HEK293 (cell line): ENCODE results near the gene PDIA4.

Source experiments
- CTCF ChIA-PET: fragments of 350-600 bp; formaldehyde crosslinking; extraction: SDS; loops from one replicate; lab custom pipeline; 2021; ENCODE audit warnings: antibody characterized with exemption; lab: Yijun Ruan, JAX
- POLR2A ChIA-PET: fragments of 300-600 bp; formaldehyde crosslinking; extraction: SDS; loops from one replicate; lab custom pipeline; 2020; ENCODE audit warnings: antibody characterized with exemption, inconsistent platforms; lab: Yijun Ruan, JAX
- H3K27ac ChIP-seq: fragments of 200-500 bp; sonication (Bioruptor generic); 2 replicates; pipeline ENCODE4 v1.5.1; 2014; ENCODE audit warnings: low read depth, low read length, control low read depth, inconsistent platforms; ENCODE audit errors: extremely low read depth
- H3K36me3 ChIP-seq, 2 experiments: fragments of 200-500 bp in 1 of 2; sonication (Bioruptor generic) in 1 of 2; 1 replicate in 1 of 2; 2 replicates in 1 of 2; pipeline ENCODE4 v1.5.1; 2014 to 2017; ENCODE audit warnings: inconsistent platforms in 2 of 2, low read length in 2 of 2; ENCODE audit not compliant: control insufficient read depth in 2 of 2, insufficient read depth in 1 of 2
- H3K4me1 ChIP-seq: fragments of 200-500 bp; sonication (Bioruptor generic); 2 replicates; pipeline ENCODE4 v1.5.1; 2014; ENCODE audit warnings: mild to moderate bottlenecking, low read length, inconsistent platforms; ENCODE audit not compliant: control insufficient read depth, insufficient read depth
- H3K4me3 ChIP-seq: 2 replicates; pipeline ENCODE4 v1.5.1; 2011; ENCODE audit warnings: low read depth, mild to moderate bottlenecking, control low read depth, low read length, moderate library complexity
- H3K9me3 ChIP-seq: fragments of 200-500 bp; sonication (Bioruptor generic); 2 replicates; pipeline ENCODE4 v1.5.1; 2014; ENCODE audit warnings: low read depth, low read length, inconsistent platforms; ENCODE audit not compliant: control insufficient read depth, insufficient read depth
- IKZF3 ChIP-seq: fragments of 450-650 bp; IDR thresholded peaks from 2 replicates; pipeline ENCODE4 v1.5.0; 2018; ENCODE audit warnings: missing biosample characterization, mild to moderate bottlenecking, missing genetic modification characterization, moderate library complexity
- KLF17 ChIP-seq: fragments of 450-650 bp; formaldehyde crosslinking; IDR thresholded peaks from 2 replicates; pipeline ENCODE4 v1.5.1; 2016; ENCODE audit warnings: missing biosample characterization, missing genetic modification characterization
- MEIS1 ChIP-seq: sonication (generic); formaldehyde crosslinking; IDR thresholded peaks from 2 replicates; pipeline ENCODE4 v1.8.1; 2022; ENCODE audit warnings: missing genetic modification reagents, mild to moderate bottlenecking, borderline replicate concordance
- MYNN ChIP-seq: fragments of 450-650 bp; formaldehyde crosslinking; IDR thresholded peaks from 2 replicates; pipeline ENCODE4 v1.5.1; 2016; ENCODE audit warnings: missing biosample characterization, missing genetic modification characterization, borderline replicate concordance
- RBAK ChIP-seq: fragments of 450-650 bp; formaldehyde crosslinking; IDR thresholded peaks from 2 replicates; pipeline ENCODE4 v1.5.1; 2016; ENCODE audit warnings: missing biosample characterization, missing genetic modification characterization
- WT1 ChIP-seq: fragments of 450-650 bp; formaldehyde crosslinking; IDR thresholded peaks from 2 replicates; pipeline ENCODE4 v1.5.1; 2016; ENCODE audit warnings: missing biosample characterization, missing genetic modification characterization
- ZBTB21 ChIP-seq: fragments of 450-650 bp; formaldehyde crosslinking; IDR thresholded peaks from 2 replicates; pipeline ENCODE4 v1.5.1; 2017; ENCODE audit warnings: missing biosample characterization, missing genetic modification characterization
- ZFP3 ChIP-seq: fragments of 450-650 bp; formaldehyde crosslinking; IDR thresholded peaks from 2 replicates; pipeline ENCODE4 v1.5.1; 2016; ENCODE audit warnings: low read depth, missing biosample characterization, missing genetic modification characterization
- ZNF175 ChIP-seq: fragments of 450-650 bp; formaldehyde crosslinking; IDR thresholded peaks from 2 replicates; pipeline ENCODE4 v1.5.1; 2016; ENCODE audit warnings: missing biosample characterization, missing genetic modification characterization
- ZNF223 ChIP-seq: fragments of 450-650 bp; formaldehyde crosslinking; IDR thresholded peaks from 2 replicates; pipeline ENCODE4 v1.5.1; 2016; ENCODE audit warnings: missing biosample characterization, missing genetic modification characterization
- ZNF280D ChIP-seq: fragments of 450-650 bp; formaldehyde crosslinking; IDR thresholded peaks from 2 replicates; pipeline ENCODE4 v1.5.1; 2016; ENCODE audit warnings: missing biosample characterization, missing genetic modification characterization
- ZNF501 ChIP-seq: fragments of 450-650 bp; formaldehyde crosslinking; IDR thresholded peaks from 2 replicates; pipeline ENCODE4 v1.5.1; 2016; ENCODE audit warnings: missing biosample characterization, missing genetic modification characterization
- ZNF521 ChIP-seq: fragments of 450-650 bp; formaldehyde crosslinking; IDR thresholded peaks from 2 replicates; pipeline ENCODE4 v1.5.1; 2017; ENCODE audit warnings: missing biosample characterization, mild to moderate bottlenecking, missing genetic modification characterization
- ZNF571 ChIP-seq: fragments of 450-650 bp; formaldehyde crosslinking; IDR thresholded peaks from 2 replicates; pipeline ENCODE4 v1.5.0; 2017; ENCODE audit warnings: missing biosample characterization, missing genetic modification characterization
- ZNF768 ChIP-seq: fragments of 450-650 bp; formaldehyde crosslinking; IDR thresholded peaks from 2 replicates; pipeline ENCODE4 v1.5.1; 2018; ENCODE audit warnings: missing biosample characterization, mild to moderate bottlenecking, missing genetic modification characterization
- ZNF837 ChIP-seq: fragments of 450-650 bp; formaldehyde crosslinking; IDR thresholded peaks from 2 replicates; pipeline ENCODE4 v1.5.1; 2016; ENCODE audit warnings: missing biosample characterization, missing genetic modification characterization
- TF ChIP-seq, protein P1 (sequence below): fragments of 450-650 bp; formaldehyde crosslinking; IDR thresholded peaks from 2 replicates; pipeline ENCODE4; 2016; ENCODE audit warnings: missing biosample characterization, missing genetic modification characterization
- TF ChIP-seq, protein P2 (sequence below): fragments of 450-650 bp; formaldehyde crosslinking; IDR thresholded peaks from 2 replicates; pipeline ENCODE4 v1.5.1; 2016; ENCODE audit warnings: missing biosample characterization, missing genetic modification characterization, low read depth
- TF ChIP-seq, protein P3 (sequence below): fragments of 450-650 bp; formaldehyde crosslinking; IDR thresholded peaks from 2 replicates; pipeline ENCODE4 v1.5.1; 2017; ENCODE audit warnings: missing biosample characterization, mild to moderate bottlenecking, missing genetic modification characterization, moderate library complexity

PDIA4 gene

GRCh38 chr7:148954766-148955165 lies 73.5 kb downstream of the PDIA4 start:
- Histone ChIP-seq H3K4me3 (no peak overlapping the region), H3K9me3 (no peaks in the 10 kb centered on the region), H3K4me1 (no peaks in the 10 kb centered on the region), H3K36me3 (no peaks in the 10 kb centered on the region), H3K27ac (no peak overlapping the region)
- TF ChIP-seq ZNF223: no peak
- TF ChIP-seq ZNF175 (tag by site-specific recombination): no peak
- TF ChIP-seq, protein P1, sequence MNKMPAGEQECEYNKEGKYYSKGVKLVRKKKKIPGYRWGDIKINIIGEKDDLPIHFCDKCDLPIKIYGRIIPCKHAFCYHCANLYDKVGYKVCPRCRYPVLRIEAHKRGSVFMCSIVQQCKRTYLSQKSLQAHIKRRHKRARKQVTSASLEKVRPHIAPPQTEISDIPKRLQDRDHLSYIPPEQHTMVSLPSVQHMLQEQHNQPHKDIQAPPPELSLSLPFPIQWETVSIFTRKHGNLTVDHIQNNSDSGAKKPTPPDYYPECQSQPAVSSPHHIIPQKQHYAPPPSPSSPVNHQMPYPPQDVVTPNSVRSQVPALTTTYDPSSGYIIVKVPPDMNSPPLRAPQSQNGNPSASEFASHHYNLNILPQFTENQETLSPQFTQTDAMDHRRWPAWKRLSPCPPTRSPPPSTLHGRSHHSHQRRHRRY (tag by site-specific recombination): no peak
- no peak for TF ChIP-seq ZNF768 (tag by site-specific recombination)
- no peak for TF ChIP-seq IKZF3 (tag by site-specific recombination)
- no peak for TF ChIP-seq ZNF571
- TF ChIP-seq RBAK (tag by site-specific recombination): no peak
- TF ChIP-seq, protein P2, sequence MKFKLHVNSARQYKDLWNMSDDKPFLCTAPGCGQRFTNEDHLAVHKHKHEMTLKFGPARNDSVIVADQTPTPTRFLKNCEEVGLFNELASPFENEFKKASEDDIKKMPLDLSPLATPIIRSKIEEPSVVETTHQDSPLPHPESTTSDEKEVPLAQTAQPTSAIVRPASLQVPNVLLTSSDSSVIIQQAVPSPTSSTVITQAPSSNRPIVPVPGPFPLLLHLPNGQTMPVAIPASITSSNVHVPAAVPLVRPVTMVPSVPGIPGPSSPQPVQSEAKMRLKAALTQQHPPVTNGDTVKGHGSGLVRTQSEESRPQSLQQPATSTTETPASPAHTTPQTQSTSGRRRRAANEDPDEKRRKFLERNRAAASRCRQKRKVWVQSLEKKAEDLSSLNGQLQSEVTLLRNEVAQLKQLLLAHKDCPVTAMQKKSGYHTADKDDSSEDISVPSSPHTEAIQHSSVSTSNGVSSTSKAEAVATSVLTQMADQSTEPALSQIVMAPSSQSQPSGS (tag by site-specific recombination): no peak
- TF ChIP-seq ZNF280D (tag by site-specific recombination): no peak
- TF ChIP-seq ZFP3 (tag by site-specific recombination): no peak
- no peak for TF ChIP-seq ZNF837 (tag by site-specific recombination)
- no peak for TF ChIP-seq WT1 (tag by site-specific recombination)
- no peak for TF ChIP-seq KLF17 (tag by site-specific recombination)
- TF ChIP-seq MYNN (tag by site-specific recombination): no peak
- TF ChIP-seq ZNF501 (tag by site-specific recombination): no peak
- TF ChIP-seq, protein P3, sequence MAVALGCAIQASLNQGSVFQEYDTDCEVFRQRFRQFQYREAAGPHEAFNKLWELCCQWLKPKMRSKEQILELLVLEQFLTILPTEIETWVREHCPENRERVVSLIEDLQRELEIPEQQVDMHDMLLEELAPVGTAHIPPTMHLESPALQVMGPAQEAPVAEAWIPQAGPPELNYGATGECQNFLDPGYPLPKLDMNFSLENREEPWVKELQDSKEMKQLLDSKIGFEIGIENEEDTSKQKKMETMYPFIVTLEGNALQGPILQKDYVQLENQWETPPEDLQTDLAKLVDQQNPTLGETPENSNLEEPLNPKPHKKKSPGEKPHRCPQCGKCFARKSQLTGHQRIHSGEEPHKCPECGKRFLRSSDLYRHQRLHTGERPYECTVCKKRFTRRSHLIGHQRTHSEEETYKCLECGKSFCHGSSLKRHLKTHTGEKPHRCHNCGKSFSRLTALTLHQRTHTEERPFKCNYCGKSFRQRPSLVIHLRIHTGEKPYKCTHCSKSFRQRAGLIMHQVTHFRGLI (tag by site-specific recombination): no peak
- TF ChIP-seq ZNF521 (tag by site-specific recombination): no peak
- no peak for TF ChIP-seq MEIS1 (CRISPR knock-in tag)
- TF ChIP-seq ZBTB21 (tag by site-specific recombination): no peak
- POLR2A ChIA-PET: no interaction called here
- CTCF ChIA-PET: no interaction called here
